ENCODE measurements around the gene MYADM.

Gene MYADM, protein sequence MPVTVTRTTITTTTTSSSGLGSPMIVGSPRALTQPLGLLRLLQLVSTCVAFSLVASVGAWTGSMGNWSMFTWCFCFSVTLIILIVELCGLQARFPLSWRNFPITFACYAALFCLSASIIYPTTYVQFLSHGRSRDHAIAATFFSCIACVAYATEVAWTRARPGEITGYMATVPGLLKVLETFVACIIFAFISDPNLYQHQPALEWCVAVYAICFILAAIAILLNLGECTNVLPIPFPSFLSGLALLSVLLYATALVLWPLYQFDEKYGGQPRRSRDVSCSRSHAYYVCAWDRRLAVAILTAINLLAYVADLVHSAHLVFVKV

GRCh38 chr19:53867225-53868090 is at the start of gene MYADM:
Gene MYADM (plus strand): TSS chr19:53867883. CDS start chr19:53873530, 5,647 bp downstream.
- ChIA-PET CTCF (interaction anchor here (0.6 to 1.5 kb wide), 4 partner anchors 15 to 22 kb away, joined by 3 to 4 read pairs (median 3); partner anchors contain the start of gene PRKCG), POLR2A (interaction anchor here (0.8 to 3.4 kb wide), 16 partner anchors 8 to 322 kb away, joined by 3 to 39 read pairs (median 4); partner anchors contain the start of genes CNOT3, MBOAT7, PRKCG and PRPF31)
- H3K36me3 ChIP-seq (ENCODE audit: control insufficient read depth in 2 of 2, insufficient read depth in 1 of 2, low read length in 2 of 2), result no peaks in the 10 kb centered on the region; a peak in 1 of 3 replicates
- H3K27ac ChIP-seq (ENCODE audit: extremely low read depth, low read depth, low read length), result peak within 1 kb of the TSS; percentile 28; the same call in 1 of the 2 replicates
- peak within 1 kb of the TSS; percentile 71 for H3K4me3 ChIP-seq (ENCODE audit: low read depth, low read length)
- no peaks in the 10 kb centered on the region for H3K9me3 ChIP-seq (ENCODE audit: control insufficient read depth, insufficient read depth, low read depth, low read length)
- H3K4me1 ChIP-seq (ENCODE audit: control insufficient read depth, insufficient read depth, low read length), result peaks cover 15% of the 10 kb centered on the region
- peak; percentile 78 for TF ChIP-seq SP2 (tag by site-specific recombination; IDR thresholded peaks at IDR 0.05)
- TF ChIP-seq PATZ1 (tag by site-specific recombination; IDR thresholded peaks at IDR 0.05), result peak; percentile 83
- peak; percentile 23; the same call in 1 of the 2 replicates for TF ChIP-seq PRDM4 (tag by site-specific recombination; IDR thresholded peaks at IDR 0.05)
- TF ChIP-seq ZNF510 (tag by site-specific recombination; IDR thresholded peaks at IDR 0.05; ENCODE audit: insufficient replicate concordance), result no peak
- TF ChIP-seq ZNF175 (tag by site-specific recombination; IDR thresholded peaks at IDR 0.05), result no peak
- TF ChIP-seq ZNF398 (tag by site-specific recombination; IDR thresholded peaks at IDR 0.05), result peak; percentile 66
- TF ChIP-seq ZNF623 (tag by site-specific recombination; IDR thresholded peaks at IDR 0.05), result no peak
- TF ChIP-seq, protein P1, sequence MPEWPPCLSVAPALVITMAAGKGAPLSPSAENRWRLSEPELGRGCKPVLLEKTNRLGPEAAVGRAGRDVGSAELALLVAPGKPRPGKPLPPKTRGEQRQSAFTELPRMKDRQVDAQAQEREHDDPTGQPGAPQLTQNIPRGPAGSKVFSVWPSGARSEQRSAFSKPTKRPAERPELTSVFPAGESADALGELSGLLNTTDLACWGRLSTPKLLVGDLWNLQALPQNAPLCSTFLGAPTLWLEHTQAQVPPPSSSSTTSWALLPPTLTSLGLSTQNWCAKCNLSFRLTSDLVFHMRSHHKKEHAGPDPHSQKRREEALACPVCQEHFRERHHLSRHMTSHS (tag by site-specific recombination; IDR thresholded peaks at IDR 0.05), result no peak
- peak; percentile 82 for TF ChIP-seq GLIS2 (tag by site-specific recombination; IDR thresholded peaks at IDR 0.05)
- no peak for TF ChIP-seq MZF1 (tag by site-specific recombination; IDR thresholded peaks at IDR 0.05; ENCODE audit: borderline replicate concordance)
- peak; percentile 97 for TF ChIP-seq PRDM10 (tag by site-specific recombination; IDR thresholded peaks at IDR 0.05)
- TF ChIP-seq ZFHX2 (tag by site-specific recombination; conservative IDR thresholded peaks at IDR 0.05), result peak; percentile 42
- TF ChIP-seq ZNF629 (tag by site-specific recombination; IDR thresholded peaks at IDR 0.05), result peak; percentile 47; the same call in 1 of the 2 replicates
- TF ChIP-seq ZNF266 (tag by site-specific recombination; IDR thresholded peaks at IDR 0.05; ENCODE audit: low read depth), result no peak
- no peak for TF ChIP-seq ZNF692 (tag by site-specific recombination; IDR thresholded peaks at IDR 0.05)
- TF ChIP-seq ZNF146 (tag by site-specific recombination; IDR thresholded peaks at IDR 0.05), result no peak
- TF ChIP-seq, protein P2, sequence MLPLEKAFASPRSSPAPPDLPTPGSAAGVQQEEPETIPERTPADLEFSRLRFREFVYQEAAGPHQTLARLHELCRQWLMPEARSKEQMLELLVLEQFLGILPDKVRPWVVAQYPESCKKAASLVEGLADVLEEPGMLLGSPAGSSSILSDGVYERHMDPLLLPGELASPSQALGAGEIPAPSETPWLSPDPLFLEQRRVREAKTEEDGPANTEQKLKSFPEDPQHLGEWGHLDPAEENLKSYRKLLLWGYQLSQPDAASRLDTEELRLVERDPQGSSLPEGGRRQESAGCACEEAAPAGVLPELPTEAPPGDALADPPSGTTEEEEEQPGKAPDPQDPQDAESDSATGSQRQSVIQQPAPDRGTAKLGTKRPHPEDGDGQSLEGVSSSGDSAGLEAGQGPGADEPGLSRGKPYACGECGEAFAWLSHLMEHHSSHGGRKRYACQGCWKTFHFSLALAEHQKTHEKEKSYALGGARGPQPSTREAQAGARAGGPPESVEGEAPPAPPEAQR (tag by site-specific recombination; IDR thresholded peaks at IDR 0.05), result no peak
- TF ChIP-seq ZBTB48 (tag by site-specific recombination; IDR thresholded peaks at IDR 0.05), result peak; percentile 54; the same call in 1 of the 2 replicates
- TF ChIP-seq SETDB1 (IDR thresholded peaks at IDR 0.05; ENCODE audit: insufficient read length, low read length), result no peak
- TF ChIP-seq KLF1 (tag by site-specific recombination; IDR thresholded peaks at IDR 0.05), result peak; percentile 79
